ENCODE data around the gene STXBP3. TPM values are rescaled to one million over a fixed set of nuclear protein-coding genes. Genes with fewer than 3 reads are reported as not detected.
A peak's percentile ranks its signal among the peaks of the same experiment; 100 is the strongest.

Gene STXBP3
- total and polyA plus RNA-seq, 9 of the 15 experiments (the other 6 are each of a cell fraction or from before 2014, with no cell fraction given), result 32.5 to 52.5 (median 39.2) TPM

DNA sequence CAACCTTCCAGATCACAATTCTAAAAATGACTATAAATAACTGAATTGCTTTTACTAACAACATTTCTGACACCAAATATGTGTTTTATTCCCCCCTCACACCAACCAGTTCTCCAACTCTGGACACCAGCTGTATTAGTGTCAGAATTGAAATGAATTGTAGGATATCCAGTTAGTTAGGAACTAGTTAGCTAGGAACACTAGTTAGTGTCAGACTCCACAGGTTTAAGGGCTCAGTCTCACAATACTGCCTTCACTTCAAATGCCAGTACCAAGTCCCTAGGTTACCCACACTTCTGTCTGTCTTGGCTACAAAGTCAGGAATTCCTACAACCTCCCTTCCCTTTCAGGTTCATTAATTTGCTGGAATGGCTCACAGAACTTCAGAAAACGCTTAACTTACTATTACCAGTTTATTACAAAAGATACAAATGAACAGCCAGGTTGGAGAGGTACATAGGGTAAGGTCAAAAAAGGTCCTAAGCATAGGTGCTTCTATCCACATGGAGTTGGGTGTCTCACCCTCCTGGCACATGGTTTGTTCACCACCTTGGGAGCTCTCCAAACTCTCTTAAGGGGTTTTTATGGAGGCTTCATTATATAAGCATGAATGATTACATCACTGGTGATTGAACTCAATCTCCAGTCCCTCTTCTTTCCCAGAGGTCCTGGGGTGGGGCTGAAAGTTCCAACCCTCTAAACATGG is 4.2 kb downstream of the STXBP3 start:
- TF ChIP-seq TEAD4 (IDR thresholded peaks at IDR 0.05; ENCODE audit: low read length) (no peak), TEAD4 (CRISPR knock-in tag; IDR thresholded peaks at IDR 0.05; ENCODE audit: borderline replicate concordance) (no peak), FOXK1 (CRISPR knock-in tag; IDR thresholded peaks at IDR 0.05; ENCODE audit: borderline replicate concordance) (no peak), JUN (IDR thresholded peaks at IDR 0.05; ENCODE audit: borderline replicate concordance, low read depth, low read length) (no peak), JUN (CRISPR knock-in tag; IDR thresholded peaks at IDR 0.05; ENCODE audit: borderline replicate concordance) (no peak), TGIF2 (CRISPR knock-in tag; IDR thresholded peaks at IDR 0.05) (no peak), PYGO2 (tag; IDR thresholded peaks at IDR 0.05) (no peak), RB1 (IDR thresholded peaks at IDR 0.05; ENCODE audit: low read depth) (no peak), NONO (IDR thresholded peaks at IDR 0.05; ENCODE audit: low read depth in 2 of 2, low read length in 1 of 2) (no peak), PHF8 (IDR thresholded peaks at IDR 0.05; ENCODE audit: borderline replicate concordance, low read length) (no peak), ZNF140 (CRISPR knock-in tag; IDR thresholded peaks at IDR 0.05) (no peak)
- TF ChIP-seq, protein P1, sequence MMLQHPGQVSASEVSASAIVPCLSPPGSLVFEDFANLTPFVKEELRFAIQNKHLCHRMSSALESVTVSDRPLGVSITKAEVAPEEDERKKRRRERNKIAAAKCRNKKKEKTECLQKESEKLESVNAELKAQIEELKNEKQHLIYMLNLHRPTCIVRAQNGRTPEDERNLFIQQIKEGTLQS (IDR thresholded peaks at IDR 0.05), result peak; percentile 27; the same call in 1 of the 2 replicates
- TF ChIP-seq, protein P1 (CRISPR knock-in tag; conservative IDR thresholded peaks at IDR 0.05), result no peak
- TF ChIP-seq, protein P2, sequence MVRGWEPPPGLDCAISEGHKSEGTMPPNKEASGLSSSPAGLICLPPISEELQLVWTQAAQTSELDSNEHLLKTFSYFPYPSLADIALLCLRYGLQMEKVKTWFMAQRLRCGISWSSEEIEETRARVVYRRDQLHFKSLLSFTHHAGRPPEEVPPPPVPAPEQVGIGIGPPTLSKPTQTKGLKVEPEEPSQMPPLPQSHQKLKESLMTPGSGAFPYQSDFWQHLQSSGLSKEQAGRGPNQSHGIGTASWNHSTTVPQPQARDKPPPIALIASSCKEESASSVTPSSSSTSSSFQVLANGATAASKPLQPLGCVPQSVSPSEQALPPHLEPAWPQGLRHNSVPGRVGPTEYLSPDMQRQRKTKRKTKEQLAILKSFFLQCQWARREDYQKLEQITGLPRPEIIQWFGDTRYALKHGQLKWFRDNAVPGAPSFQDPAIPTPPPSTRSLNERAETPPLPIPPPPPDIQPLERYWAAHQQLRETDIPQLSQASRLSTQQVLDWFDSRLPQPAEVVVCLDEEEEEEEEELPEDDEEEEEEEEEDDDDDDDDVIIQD (CRISPR knock-in tag; IDR thresholded peaks at IDR 0.05), result no peak
- TF ChIP-seq, protein P3, sequence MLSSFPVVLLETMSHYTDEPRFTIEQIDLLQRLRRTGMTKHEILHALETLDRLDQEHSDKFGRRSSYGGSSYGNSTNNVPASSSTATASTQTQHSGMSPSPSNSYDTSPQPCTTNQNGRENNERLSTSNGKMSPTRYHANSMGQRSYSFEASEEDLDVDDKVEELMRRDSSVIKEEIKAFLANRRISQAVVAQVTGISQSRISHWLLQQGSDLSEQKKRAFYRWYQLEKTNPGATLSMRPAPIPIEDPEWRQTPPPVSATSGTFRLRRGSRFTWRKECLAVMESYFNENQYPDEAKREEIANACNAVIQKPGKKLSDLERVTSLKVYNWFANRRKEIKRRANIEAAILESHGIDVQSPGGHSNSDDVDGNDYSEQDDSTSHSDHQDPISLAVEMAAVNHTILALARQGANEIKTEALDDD (IDR thresholded peaks at IDR 0.05), result peak; percentile 95
- Histone ChIP-seq H3K4me3 (no peak overlapping the region), H4K20me1 (replicated peaks; ENCODE audit: control insufficient read depth, insufficient read depth, low read length) (no peaks in the 10 kb centered on the region), H3K27me3 (ENCODE audit: control insufficient read depth in 2 of 2, insufficient read depth in 2 of 2, low read length in 2 of 2) (no peaks in the 10 kb centered on the region), H2AFZ (ENCODE audit: low read depth, low read length) (no peak overlapping the region), H3K36me3 (ENCODE audit: control insufficient read depth, insufficient read depth, low read length) (peaks cover 29% of the 10 kb centered on the region; the same call in 2 of the 3 replicates), H3K4me2 (ENCODE audit: insufficient read depth, low read length) (no peak overlapping the region), H3K9ac (ENCODE audit: insufficient read depth in 1 of 2, low read depth in 2 of 2, low read length in 2 of 2) (no peak overlapping the region), H3K4me1 (replicated peaks in 1 of 2; ENCODE audit: control insufficient read depth in 2 of 2, insufficient read depth in 2 of 2, low read length in 2 of 2) (peaks cover 4 to 9% of the 10 kb centered on the region in 2 experiments; a peak in 4 of 5 replicates), H3K9me3 (replicated peaks; ENCODE audit: control insufficient read depth, insufficient read depth, low read depth, low read length) (no peaks in the 10 kb centered on the region), H3K79me2 (ENCODE audit: control insufficient read depth, insufficient read depth, low read length) (peaks cover 26% of the 10 kb centered on the region), H3K27ac (ENCODE audit: extremely low read depth, low read depth, low read length) (no peak overlapping the region), H3K9me1 (ENCODE audit: control insufficient read depth, insufficient read depth, low read length) (no peaks in the 10 kb centered on the region)
- no TSS peak for BruUV-seq (replicated peaks)
- 43% methylated on average over 1 of the region's 1 CpG for WGBS (ENCODE audit: insufficient coverage, low coverage, missing lambda C conversion rate)
- intact Hi-C loops (cut with micrococcal nuclease), result no loop called here
- ChIA-PET POLR2A (interaction anchor here (0.6 to 1.0 kb wide), 3 partner anchors 14 to 1525 kb away, joined by 3 read pairs; no protein-coding TSS in a partner anchor), CTCF (ENCODE audit: low intra/inter-chr PET ratio) (no interaction called here)
- ATAC-seq, result no peak
- no peak for DNase-seq (ENCODE audit: extremely low read depth in 1 of 4, low spot score in 3 of 4)
- in situ Hi-C loops (cut with MboI), result no loop called here
- FAIRE-seq, result no peak
